ENCODE measurements around the gene NMNAT3. TPM values are rescaled to one million over a fixed set of nuclear protein-coding genes. Genes with fewer than 3 reads are reported as not detected.
A peak's percentile ranks its signal among the peaks of the same experiment; 100 is the strongest.

The NMNAT3 gene
- polyA plus RNA-seq, 1 of the 3 experiments (the other 2 are of a cell fraction) = not detected

DNA sequence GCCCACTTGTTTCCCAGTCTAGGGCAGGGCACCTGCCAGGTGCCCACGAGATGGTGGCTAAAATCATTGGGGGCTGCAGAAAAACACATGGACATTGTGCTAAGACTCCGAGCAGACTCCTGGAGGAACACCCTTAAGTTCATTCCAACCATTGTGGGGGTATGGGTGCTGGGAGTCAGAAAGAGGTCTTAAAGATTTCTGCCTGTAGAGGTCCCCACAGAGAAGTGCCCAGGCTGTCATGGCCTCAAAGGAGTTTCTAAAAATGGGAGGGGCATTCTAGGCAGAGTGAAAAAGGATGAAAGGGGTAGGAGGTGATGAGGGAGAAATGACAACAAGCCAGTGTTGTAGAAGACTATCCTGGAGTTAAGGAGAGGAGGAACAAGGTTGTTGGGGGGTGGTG is 155.4 kb downstream of the NMNAT3 start:
- H3K4me2 ChIP-seq = no peak overlapping the region
- H3K9me3 ChIP-seq = no peaks in the 10 kb centered on the region
- H3K9ac ChIP-seq = no peak overlapping the region
- no peak overlapping the region for H2AFZ ChIP-seq (ENCODE audit: low read depth)
- peaks cover 0 to 7% of the 10 kb centered on the region in 2 experiments for H3K36me3 ChIP-seq (replicated peaks in 1 of 2; ENCODE audit: control insufficient read depth in 1 of 2, insufficient read depth in 2 of 2, low read length in 1 of 2)
- H3K27me3 ChIP-seq (ENCODE audit: insufficient read depth) = no peaks in the 10 kb centered on the region
- H3K4me3 ChIP-seq (ENCODE audit: low read depth in 2 of 2, low read length in 1 of 2) = no peak overlapping the region
- H3K79me2 ChIP-seq (ENCODE audit: insufficient read depth) = no peaks in the 10 kb centered on the region
- CTCF ChIA-PET = interaction anchor here (1.0 to 2.6 kb wide), 6 partner anchors 10 to 94 kb away, joined by 3 to 16 read pairs (median 4); no protein-coding TSS in a partner anchor
- H3K4me1 ChIP-seq (ENCODE audit: control insufficient read depth in 1 of 2, insufficient read depth in 2 of 2, low read depth in 1 of 2, low read length in 1 of 2) = peaks cover 0 to 16% of the 10 kb centered on the region in 2 experiments; a peak in 1 of 4 replicates
- DNase-seq = no peak
- H4K20me1 ChIP-seq (ENCODE audit: insufficient read depth) = no peaks in the 10 kb centered on the region
- POLR2A ChIA-PET = interaction anchor here (1.3 kb wide), 1 partner anchor 10 kb away, joined by 3 read pairs; no protein-coding TSS in a partner anchor
- 23% methylated on average over 2 of the region's 2 CpGs for WGBS (ENCODE audit: low lambda C conversion rate)
- H3K9me2 ChIP-seq = no peaks in the 10 kb centered on the region
- no peaks in the 10 kb centered on the region for H3F3A ChIP-seq (replicated peaks; ENCODE audit: insufficient read depth)
- H3K27ac ChIP-seq (ENCODE audit: low read depth in 2 of 2, low read length in 1 of 2) = no peak overlapping the region; a peak in 1 of 4 replicates
- TF ChIP-seq, protein P1, sequence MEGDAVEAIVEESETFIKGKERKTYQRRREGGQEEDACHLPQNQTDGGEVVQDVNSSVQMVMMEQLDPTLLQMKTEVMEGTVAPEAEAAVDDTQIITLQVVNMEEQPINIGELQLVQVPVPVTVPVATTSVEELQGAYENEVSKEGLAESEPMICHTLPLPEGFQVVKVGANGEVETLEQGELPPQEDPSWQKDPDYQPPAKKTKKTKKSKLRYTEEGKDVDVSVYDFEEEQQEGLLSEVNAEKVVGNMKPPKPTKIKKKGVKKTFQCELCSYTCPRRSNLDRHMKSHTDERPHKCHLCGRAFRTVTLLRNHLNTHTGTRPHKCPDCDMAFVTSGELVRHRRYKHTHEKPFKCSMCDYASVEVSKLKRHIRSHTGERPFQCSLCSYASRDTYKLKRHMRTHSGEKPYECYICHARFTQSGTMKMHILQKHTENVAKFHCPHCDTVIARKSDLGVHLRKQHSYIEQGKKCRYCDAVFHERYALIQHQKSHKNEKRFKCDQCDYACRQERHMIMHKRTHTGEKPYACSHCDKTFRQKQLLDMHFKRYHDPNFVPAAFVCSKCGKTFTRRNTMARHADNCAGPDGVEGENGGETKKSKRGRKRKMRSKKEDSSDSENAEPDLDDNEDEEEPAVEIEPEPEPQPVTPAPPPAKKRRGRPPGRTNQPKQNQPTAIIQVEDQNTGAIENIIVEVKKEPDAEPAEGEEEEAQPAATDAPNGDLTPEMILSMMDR (IDR thresholded peaks at IDR 0.05) = peak; percentile 22; the same call in 1 of the 2 replicates
- no peak for TF ChIP-seq TEAD4 (IDR thresholded peaks at IDR 0.05; ENCODE audit: borderline replicate concordance, insufficient read depth)
- no peak for TF ChIP-seq CHD2 (IDR thresholded peaks at IDR 0.05; ENCODE audit: low read length, partially characterized antibody)
- TF ChIP-seq GABPA (IDR thresholded peaks at IDR 0.05; ENCODE audit: low read depth) = no peak
- no peak for TF ChIP-seq RAD21 (IDR thresholded peaks at IDR 0.05; ENCODE audit: low read length)
- TF ChIP-seq, protein P2, sequence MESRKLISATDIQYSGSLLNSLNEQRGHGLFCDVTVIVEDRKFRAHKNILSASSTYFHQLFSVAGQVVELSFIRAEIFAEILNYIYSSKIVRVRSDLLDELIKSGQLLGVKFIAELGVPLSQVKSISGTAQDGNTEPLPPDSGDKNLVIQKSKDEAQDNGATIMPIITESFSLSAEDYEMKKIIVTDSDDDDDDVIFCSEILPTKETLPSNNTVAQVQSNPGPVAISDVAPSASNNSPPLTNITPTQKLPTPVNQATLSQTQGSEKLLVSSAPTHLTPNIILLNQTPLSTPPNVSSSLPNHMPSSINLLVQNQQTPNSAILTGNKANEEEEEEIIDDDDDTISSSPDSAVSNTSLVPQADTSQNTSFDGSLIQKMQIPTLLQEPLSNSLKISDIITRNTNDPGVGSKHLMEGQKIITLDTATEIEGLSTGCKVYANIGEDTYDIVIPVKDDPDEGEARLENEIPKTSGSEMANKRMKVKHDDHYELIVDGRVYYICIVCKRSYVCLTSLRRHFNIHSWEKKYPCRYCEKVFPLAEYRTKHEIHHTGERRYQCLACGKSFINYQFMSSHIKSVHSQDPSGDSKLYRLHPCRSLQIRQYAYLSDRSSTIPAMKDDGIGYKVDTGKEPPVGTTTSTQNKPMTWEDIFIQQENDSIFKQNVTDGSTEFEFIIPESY (IDR thresholded peaks at IDR 0.05; ENCODE audit: borderline replicate concordance, low read depth) = no peak
- TF ChIP-seq EP300 (IDR thresholded peaks at IDR 0.05; ENCODE audit: borderline replicate concordance in 1 of 2, low read depth in 1 of 2, low read length in 1 of 2) = no peak

- no peak overlapping the region for H3K4me3 ChIP-seq (ENCODE audit: low read depth in 2 of 2, low read length in 1 of 2)
- DNase-seq = no peak
- H2AFZ ChIP-seq (ENCODE audit: low read depth) = no peak overlapping the region
- H4K20me1 ChIP-seq (ENCODE audit: insufficient read depth) = no peaks in the 10 kb centered on the region
- WGBS (ENCODE audit: low lambda C conversion rate) = 0% methylated on average over 1 of the region's 1 CpG
- H3K36me3 ChIP-seq (replicated peaks in 1 of 2; ENCODE audit: control insufficient read depth in 1 of 2, insufficient read depth in 2 of 2, low read length in 1 of 2) = peaks cover 0 to 7% of the 10 kb centered on the region in 2 experiments
- TF ChIP-seq GATA2 (CRISPR knock-in tag; IDR thresholded peaks at IDR 0.05) (peak; percentile 31; the same call in 1 of the 2 replicates), FOXM1 (IDR thresholded peaks at IDR 0.05; ENCODE audit: low read depth) (no peak), JUND (IDR thresholded peaks at IDR 0.05) (no peak), TCF12 (IDR thresholded peaks at IDR 0.05) (no peak), RCOR1 (IDR thresholded peaks at IDR 0.05; ENCODE audit: low read length) (peak; percentile 16; the same call in 1 of the 2 replicates), MXI1 (IDR thresholded peaks at IDR 0.05; ENCODE audit: low read depth, low read length) (peak; percentile 32; the same call in 1 of the 2 replicates)
- H3K79me2 ChIP-seq (ENCODE audit: insufficient read depth) = no peaks in the 10 kb centered on the region
- H3K27ac ChIP-seq (ENCODE audit: low read depth in 2 of 2, low read length in 1 of 2) = peak overlapping the region in 1 of 2 experiments; percentile 34; a peak in 2 of 4 replicates
- no peaks in the 10 kb centered on the region for H3K27me3 ChIP-seq (ENCODE audit: insufficient read depth)
- H3K4me1 ChIP-seq (ENCODE audit: control insufficient read depth in 1 of 2, insufficient read depth in 2 of 2, low read depth in 1 of 2, low read length in 1 of 2) = peaks cover 0 to 16% of the 10 kb centered on the region in 2 experiments; a peak in 1 of 4 replicates
- no peaks in the 10 kb centered on the region for H3F3A ChIP-seq (replicated peaks; ENCODE audit: insufficient read depth)
- no peak overlapping the region for H3K9ac ChIP-seq
- no peak overlapping the region for H3K4me2 ChIP-seq
- H3K9me3 ChIP-seq = no peaks in the 10 kb centered on the region
- ChIA-PET POLR2A (interaction anchor here (0.7 to 1.3 kb wide), 2 partner anchors 11 to 13 kb away, joined by 3 read pairs; no protein-coding TSS in a partner anchor), CTCF (interaction anchor here (1.0 to 2.6 kb wide), 7 partner anchors 10 to 94 kb away, joined by 4 to 16 read pairs (median 6); no protein-coding TSS in a partner anchor)
- no peaks in the 10 kb centered on the region for H3K9me2 ChIP-seq
These were observed 156.0 kb downstream of the NMNAT3 start for GRCh38 chr3:139521816-139522215.
